HG03103 (cell line): ENCODE data around the gene ANXA2R.
"Not testable (repeated sequence)": the region's sequence is repeated elsewhere in the genome, so short reads cannot be mapped to it uniquely, and the experiment has no call there.

ENCODE experiments used
- ATAC-seq: cut with Tn5 transposase; IDR thresholded peaks from one replicate; pipeline ENCODE4 v1.9.1; 2021; ENCODE audit warnings: low read depth; ENCODE audit not compliant: unreplicated experiment

The ANXA2R gene

GRCh38 chr5:43040287-43041098 is at the start of gene ANXA2R:
ANXA2R (minus strand) TSS chr5:43040319; CDS start chr5:43040046, 273 bp downstream.
- ATAC-seq, result peak; percentile 39

DNA sequence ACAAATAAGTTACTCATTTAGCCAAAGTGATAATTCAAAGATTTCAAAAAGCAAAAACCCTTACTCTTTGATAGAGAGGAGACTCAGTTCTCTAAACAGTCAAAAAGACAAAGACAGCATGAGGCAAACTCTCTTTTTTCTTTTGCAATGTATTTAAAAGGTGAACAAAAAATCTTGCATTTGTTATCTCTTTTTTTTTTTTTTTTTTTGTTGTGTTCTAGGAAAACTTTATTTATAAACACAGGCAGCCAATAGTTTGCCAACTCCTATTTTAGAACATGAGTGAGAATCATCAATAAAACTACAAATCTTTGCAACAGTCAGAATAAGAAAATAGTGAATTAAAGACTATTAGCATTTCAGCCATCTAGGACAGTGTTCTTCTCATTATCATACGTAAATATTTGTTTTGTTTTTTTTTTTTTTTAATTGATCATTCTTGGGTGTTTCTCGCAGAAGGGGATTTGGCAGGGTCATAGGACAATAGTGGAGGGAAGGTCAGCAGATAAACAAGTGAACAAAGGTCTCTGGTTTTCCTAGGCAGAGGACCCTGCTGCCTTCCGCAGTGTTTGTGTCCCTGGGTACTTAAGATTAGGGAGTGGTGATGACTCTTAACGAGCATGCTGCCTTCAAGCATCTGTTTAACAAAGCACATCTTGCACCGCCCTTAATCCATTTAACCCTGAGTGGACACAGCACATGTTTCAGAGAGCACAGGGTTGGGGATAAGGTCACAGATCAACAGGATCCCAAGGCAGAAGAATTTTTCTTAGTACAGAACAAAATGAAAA is 46.2 kb upstream of the ANXA2R start:
- ATAC-seq, result not testable (repeated sequence)

GRCh38 chr5:43085453-43085852 is 45.3 kb upstream of the ANXA2R start:
- ATAC-seq, result no peak

DNA sequence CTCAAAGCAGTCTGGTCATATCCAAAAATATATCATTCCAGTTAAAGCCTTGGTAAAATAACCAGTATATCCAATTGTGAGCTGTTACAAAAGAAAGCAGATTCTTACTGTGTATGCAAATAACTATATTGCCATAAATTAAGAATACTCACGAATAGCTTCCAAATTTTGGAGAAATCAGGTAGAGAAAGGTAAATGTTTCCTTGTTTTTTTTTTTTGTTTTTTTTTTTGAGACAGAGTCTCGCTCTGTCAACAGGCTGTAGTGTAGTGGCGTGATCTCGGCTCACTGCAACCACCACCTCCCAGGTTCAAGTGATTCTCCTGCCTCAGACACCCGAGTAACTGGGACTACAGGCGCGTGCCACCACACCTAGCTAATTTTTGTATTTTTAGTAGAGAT is 44.3 kb upstream of the ANXA2R start:
- not testable (repeated sequence) for ATAC-seq

GRCh38 chr5:43081345-43081744 is 41.2 kb upstream of the ANXA2R start:
- not testable (repeated sequence) for ATAC-seq

GRCh38 chr5:43078956-43079355 is 38.8 kb upstream of the ANXA2R start:
- ATAC-seq, result no peak

DNA sequence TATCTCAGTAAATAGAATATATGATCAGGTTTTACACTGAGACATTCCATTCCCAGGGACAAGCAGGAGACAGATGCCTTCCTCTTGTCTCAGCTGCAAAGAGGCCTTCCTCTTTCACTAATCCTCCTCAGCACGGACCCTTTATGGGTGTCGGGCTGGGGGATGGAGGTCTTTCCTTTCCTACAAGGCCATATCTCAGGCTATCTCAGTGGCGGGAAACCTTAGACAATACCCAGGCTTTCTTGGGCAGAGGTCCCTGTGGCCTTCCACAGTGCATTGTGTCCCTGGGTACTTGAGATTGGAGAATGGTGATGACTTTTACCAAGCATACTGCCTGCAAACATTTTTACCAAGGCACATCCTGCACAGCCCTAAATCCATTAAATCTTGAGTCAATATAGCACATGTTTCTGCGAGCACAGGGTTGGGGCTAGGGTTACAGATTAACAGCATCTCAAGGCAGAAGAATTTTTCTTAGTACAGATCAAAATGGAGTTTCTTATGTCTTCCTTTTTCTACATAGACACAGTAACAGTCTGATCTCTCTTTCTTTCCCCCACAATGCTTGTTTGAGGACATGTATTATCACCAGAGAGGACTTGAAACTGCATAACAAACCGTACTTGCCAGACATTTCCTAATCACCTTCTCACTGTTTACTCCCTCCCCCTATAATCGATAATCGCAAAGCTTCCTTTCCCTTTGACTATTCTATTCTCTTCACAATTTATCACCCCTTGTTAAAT is 37.5 kb upstream of the ANXA2R start:
- ATAC-seq, result not testable (repeated sequence)

GRCh38 chr5:43075319-43076293 is 35.5 kb upstream of the ANXA2R start:
- no peak for ATAC-seq

DNA sequence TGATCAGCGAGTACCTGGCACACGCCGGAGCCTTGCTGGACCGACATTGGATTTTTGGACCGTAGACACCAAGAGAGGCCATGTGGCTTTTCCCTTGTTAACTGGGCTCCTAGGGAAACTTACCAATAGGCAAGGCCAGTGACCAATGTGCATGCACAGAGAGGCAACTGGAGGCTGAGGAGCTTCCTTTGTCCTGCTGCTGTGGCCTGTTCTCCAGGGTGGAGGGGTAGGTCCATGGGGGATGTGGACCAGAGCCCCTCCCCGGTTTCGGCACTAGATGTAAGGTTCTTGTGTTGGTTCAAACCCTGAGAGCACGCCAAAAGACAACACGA is 34.8 kb upstream of the ANXA2R start:
- no peak for ATAC-seq

DNA sequence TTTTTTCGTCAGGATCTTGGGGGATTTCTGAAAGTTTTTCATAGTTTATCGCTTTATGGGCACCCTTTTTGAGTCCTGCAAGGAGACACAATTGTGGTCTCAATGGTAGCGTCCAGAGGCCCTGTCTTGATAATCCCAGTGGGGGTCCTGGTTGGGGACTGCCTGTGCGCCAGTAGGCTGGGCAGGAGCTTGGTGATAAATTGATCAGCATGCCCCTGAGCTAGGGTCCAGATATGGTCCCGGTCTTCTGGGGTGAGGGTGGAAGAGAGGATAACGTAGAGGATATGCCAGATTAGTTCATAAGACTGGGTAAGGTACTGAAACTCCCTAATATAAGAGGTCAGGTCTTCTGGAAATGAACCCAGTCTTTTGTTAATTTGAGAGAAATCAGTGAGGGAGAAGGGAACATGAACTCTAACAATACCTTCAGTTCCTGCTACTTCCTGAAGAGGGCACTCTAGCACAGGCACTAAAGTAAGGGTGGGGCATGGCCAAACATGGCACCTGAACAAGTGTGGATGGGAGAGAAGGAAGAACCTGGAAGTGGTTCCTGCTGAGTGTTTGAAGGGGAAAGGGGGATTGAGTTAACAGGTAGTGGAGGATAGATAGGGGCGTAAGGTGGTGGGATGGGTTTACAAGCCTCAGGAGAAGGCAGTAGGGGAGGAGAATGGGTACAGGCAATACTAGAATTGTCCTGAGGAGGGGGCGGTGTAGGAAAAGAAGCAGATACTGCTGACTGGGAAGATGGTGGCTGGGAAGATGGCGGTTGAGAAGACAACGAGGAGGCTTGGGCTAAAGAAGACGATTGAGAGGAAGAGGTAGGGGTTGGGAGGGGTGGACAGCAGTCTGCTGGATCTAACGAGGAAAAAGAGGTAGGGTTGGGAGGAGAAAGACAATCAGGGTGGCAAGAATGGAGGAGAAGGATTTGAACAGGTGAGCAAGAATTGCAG is 33.8 kb upstream of the ANXA2R start:
- no peak for ATAC-seq

GRCh38 chr5:43069401-43069720 is 29.2 kb upstream of the ANXA2R start:
- ATAC-seq, result not testable (repeated sequence)

DNA sequence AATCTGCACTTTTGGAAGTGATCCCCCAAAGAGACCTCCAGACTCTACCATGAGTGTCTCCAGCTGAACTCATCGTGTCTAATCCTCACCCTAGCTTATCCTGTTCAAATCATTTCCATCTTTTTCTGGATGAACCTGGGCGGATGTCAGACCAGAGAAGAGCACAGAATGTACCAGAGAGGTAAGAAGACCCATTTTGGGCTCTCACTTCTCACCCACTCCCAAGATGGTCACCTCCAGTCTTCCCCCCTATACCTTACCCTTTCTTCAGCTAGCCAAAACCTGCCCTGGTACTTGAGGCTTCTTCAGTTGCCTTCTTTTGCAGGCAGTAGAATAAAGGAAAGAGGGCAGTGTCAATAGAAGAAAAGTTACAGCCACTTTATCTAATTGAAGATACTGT is 27.9 kb upstream of the ANXA2R start:
- ATAC-seq, result no peak

DNA sequence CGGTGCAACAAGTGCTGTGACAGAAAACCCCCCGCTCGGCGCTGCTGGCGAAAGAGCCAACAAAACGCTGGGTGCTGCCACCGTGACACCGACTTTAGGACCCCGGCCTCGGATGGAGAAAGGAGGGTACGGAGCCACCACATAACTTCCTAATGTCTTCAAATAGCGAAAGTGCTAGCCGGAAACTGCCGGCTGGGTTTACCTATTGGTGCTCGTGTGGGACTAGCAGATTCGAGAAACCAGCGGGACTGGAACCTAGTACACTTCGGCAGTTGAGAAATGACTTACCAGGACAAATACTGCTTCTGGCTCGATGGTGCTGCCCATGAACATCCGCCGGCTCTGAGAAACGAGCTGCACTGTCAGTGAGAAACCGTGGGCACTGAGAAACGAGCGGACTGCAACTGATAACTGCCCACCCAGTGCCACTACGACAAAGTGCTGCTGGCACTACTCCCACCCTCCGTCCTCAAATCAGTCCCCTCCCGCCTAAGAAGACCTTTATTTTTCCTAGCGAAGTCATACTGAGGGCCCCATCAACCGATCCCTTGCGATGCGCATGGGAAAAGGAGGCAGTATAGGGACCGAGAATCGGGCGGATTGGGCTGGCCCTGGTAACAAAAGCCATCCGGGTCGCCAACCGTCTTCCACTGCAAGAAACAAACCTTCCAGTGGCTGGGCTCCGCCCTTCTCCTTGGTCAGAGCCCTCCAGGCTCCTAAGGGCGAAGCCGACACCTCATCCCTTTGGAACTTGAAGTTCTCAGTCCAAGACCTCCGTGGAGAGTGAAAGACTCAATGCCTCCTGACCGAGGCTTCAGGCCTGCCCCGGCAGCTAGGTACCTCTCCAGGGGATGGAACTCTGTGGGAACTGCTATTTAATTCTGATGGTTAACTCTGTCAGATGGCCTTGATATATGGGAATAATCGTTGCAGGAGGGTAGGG is 27.0 kb upstream of the ANXA2R start:
- ATAC-seq, result peak; percentile 22

DNA sequence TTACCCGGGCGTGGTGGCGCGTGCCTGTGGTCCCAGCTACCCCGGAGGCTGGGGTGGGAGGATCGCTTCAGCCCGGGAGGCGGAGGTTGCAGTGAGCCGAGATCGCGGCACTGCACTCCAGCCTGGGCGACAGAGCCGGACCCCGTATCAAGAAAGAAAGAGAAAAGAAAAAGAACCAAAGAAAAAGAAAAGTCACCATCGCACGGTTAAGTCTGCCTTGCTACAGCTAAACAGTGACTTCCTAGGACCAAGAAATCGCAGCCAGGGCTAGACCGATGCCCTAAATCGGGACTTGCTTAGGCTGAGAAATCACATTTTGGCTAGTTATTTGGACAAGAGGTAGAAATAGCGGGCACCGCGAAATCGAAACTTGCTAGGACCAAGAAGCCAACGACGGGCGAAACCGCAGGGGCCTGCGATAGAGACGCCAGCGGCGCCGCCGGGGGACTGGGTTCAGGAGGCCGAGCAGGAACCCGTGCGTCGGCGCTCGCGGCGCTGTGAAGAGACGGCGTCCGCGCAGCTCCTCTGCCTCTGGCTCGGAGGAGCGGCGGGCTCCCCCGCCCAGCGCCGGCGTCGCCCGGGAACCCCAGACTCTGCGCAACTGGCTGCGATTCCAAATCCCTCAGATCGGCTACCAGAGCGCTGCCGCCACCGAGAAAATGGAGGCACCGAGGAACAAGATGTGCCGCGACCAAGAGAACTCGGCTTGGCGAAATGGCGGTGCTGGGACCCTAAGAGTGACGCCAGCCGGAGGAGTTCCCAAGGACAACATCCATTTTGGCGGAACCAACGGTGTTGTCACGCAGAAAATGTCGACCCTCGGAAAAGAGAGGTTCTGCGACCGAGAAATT is 26.1 kb upstream of the ANXA2R start:
- ATAC-seq, result peak; percentile 31

DNA sequence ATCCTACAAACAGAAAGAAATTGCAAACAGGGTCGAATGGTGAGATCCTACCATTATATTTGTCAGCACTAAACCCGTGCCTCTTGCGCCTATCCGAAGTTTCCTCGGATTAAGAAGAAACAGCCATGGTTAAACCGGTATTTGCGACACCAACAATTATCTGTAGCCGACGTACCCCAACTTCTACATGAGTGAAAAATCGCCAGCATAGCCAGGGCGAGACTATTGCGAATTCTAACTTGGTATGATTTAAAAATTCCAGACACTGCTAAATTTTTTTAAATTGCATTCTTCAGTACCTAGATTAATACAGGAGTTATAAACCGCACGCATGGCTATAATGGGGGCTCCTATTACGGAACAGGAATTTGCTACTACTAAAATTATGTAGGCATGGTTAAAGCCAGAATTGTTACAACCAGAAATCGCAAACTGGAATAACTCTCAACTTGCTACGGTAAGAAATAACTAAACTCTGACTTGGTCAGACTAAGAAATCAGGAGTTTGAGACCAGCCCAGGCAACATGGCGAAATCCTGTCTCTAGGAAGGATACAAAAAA is 25.3 kb upstream of the ANXA2R start:
- no peak for ATAC-seq

DNA sequence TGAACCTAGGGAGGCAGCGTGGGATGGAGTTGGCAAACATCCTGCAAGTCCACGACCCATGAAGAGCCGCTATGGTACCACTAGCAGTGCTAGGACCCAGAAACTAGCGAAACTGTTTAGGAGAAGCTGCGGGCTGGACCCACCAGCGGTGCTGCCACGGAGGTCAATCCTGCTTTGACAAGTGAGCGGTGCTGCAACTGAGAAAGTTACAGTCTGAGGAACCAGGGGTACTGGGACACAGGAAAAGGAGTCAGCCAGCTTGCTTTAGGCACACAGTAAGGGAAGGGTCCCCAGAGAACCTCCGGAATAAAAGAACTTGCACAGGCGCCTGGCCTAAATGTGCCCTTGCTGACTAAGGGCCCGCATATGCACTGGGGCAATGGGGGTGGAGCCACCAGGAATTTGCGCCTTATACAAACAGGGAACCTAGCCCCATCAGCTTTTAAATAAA is 23.6 kb upstream of the ANXA2R start:
- no peak for ATAC-seq
